Activated CD8-positive, alpha-beta memory T cell treated with anti-CD3 and anti-CD28 coated beads, Interleukin-2, amount 10 ng/mL, durations not matched to agents 7 days and 5 days (primary cell): ENCODE results near the gene SPDYE2B. TPM values are rescaled to one million over a fixed set of nuclear protein-coding genes. Genes with fewer than 3 reads are reported as not detected.
"Not testable (repeated sequence)": the region's sequence is repeated elsewhere in the genome, so short reads cannot be mapped to it uniquely, and the experiment has no call there.

Experiments
- ATAC-seq: fragments of 150-1000 bp; cut with Tn5 transposase; one replicate; pipeline ENCODE4 v1.10.0; 2021; ENCODE audit warnings: moderate library complexity
- CTCF ChIA-PET: fragments of 350-600 bp; sonication (Branson Sonifier 250); formaldehyde crosslinking; loops from one replicate; lab custom pipeline; 2021; ENCODE audit warnings: antibody characterized with exemption; lab: Charles Lee
- DNase-seq: peaks from one replicate; pipeline ENCODE4 v3.0.0-alpha.2; 2020
- H3K27ac Mint-ChIP-seq: one replicate; pipeline ENCODE4 v1.8.0; 2021; ENCODE audit warnings: mild to moderate bottlenecking, mixed read lengths
- H3K27me3 Mint-ChIP-seq: one replicate; pipeline ENCODE4 v1.8.0; 2021; ENCODE audit warnings: mixed read lengths
- H3K36me3 Mint-ChIP-seq: one replicate; pipeline ENCODE4 v1.8.0; 2021; ENCODE audit warnings: mild to moderate bottlenecking, mixed read lengths
- H3K4me1 Mint-ChIP-seq: one replicate; pipeline ENCODE4 v1.8.0; 2021; ENCODE audit warnings: mixed read lengths
- H3K4me3 Mint-ChIP-seq: one replicate; pipeline ENCODE4 v1.8.0; 2021; ENCODE audit warnings: mild to moderate bottlenecking, moderate library complexity, mixed read lengths
- H3K9me3 Mint-ChIP-seq: one replicate; pipeline ENCODE4 v1.8.0; 2022; ENCODE audit warnings: low read depth, mixed read lengths
- total RNA-seq, 2 experiments: library from RNA; stranded (reverse); gene quantifications; one replicate each; pipeline ENCODE4 v1.2.3, GENCODE V29; 2021

Gene SPDYE2B
- total RNA-seq, 2 experiments from 2014 or later: not detected

DNA sequence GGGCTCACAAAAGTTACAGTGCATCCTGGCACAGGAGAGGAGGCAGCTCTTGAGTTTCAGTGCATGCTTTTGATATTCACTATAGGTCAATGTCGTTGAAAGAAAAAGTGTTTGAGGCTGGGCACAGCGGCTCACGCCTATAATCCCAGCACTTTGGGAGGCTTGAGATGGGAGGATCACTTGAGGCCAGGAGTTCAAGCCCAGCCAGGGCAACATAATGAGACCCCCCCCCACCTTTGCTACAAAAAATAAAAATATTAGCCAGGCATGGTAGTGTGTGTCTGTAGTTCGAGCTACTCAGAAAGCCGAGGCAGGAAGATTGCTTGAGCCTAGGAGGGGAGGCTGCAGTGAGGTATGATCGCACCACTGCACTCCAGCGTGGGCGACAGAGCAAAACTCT, 32.0 kb upstream of the SPDYE2B start:
- H3K4me3 Mint-ChIP-seq, DNase-seq, ATAC-seq, H3K9me3 Mint-ChIP-seq, H3K27me3 Mint-ChIP-seq, CTCF ChIA-PET, H3K36me3 Mint-ChIP-seq, H3K4me1 Mint-ChIP-seq, H3K27ac Mint-ChIP-seq: not testable (repeated sequence)

DNA sequence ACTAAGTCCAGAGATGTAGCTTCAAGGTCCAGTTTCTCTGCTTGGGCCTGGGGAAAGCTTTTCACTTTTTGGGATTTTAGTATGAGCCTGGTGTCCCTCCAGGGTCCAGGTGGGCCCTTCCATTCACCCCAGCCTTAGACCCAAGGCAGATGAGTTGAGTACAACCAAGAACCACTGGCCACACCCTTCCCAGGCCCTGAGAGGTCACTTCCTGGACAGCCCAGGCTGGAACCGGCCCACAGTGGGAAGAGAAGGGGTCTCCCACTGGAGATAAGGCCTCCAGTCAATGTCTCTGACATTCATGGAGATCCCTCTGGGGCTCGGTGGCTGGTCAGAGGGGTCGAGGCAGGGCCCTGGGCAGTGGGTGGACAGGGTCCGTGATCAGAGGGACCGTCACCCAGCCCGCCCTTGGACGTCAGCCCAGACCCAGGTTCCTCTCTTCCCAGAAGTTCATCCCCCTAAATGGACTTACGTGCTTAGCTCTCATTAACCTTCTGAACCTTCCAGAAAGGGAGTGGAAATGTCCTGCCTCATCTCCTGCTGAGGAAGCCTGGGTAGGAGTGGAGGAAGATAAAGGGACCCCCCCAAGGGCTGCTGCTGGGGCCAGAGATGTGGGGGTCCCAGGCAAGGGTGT, 22.7 kb upstream of the SPDYE2B start:
- H3K9me3 Mint-ChIP-seq: not testable (repeated sequence)

DNA sequence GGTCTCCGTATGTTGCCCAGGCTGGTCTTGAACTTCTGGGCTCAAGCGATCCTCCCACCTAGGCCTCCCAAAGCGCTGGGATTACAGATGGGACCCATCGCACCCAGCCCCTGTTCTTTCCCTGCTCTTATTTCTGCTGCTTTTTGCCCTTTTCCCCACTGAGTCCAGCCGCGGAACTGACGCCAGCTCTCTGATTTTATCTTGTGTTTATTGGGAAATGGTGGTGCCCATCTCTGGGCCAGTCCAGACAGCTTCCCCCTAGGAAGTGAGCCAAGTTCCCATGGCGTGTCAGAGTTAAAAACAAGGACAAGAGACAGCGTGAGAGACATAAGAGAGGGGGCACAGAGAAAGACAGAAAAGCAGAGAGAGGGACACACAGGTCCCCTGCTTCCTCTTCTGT, 19.5 kb upstream of the SPDYE2B start:
- H3K36me3 Mint-ChIP-seq, DNase-seq, CTCF ChIA-PET, H3K9me3 Mint-ChIP-seq, H3K4me3 Mint-ChIP-seq, H3K4me1 Mint-ChIP-seq, H3K27me3 Mint-ChIP-seq, H3K27ac Mint-ChIP-seq, ATAC-seq: not testable (repeated sequence)

More for the DNA sequence above, 22.7 kb upstream of the SPDYE2B start:
- H3K4me3 Mint-ChIP-seq, H3K36me3 Mint-ChIP-seq, ATAC-seq, DNase-seq, CTCF ChIA-PET, H3K27me3 Mint-ChIP-seq, H3K4me1 Mint-ChIP-seq, H3K27ac Mint-ChIP-seq: not testable (repeated sequence)

DNA sequence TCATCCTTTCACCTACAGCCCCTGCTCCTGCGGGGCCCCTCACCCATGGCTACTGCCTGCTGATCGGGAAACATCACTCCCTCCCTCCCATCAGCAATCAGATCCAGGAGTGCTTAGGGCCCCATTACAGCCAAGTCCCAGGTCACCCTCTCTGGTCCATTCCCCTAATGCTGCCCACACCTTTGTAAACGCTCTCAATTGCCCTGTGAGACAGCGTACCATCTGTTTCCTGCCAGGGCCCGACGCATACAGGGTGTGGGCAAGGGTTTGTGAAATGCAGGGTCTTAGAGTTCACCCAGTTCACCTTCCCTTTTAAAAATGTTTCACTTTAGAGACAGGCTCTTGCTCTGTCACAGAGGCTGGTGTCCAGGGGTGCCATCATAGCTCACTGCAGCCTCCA, 15.8 kb upstream of the SPDYE2B start:
- ATAC-seq, H3K9me3 Mint-ChIP-seq, H3K4me3 Mint-ChIP-seq, CTCF ChIA-PET, H3K27me3 Mint-ChIP-seq, H3K4me1 Mint-ChIP-seq, H3K36me3 Mint-ChIP-seq, DNase-seq, H3K27ac Mint-ChIP-seq: not testable (repeated sequence)

DNA sequence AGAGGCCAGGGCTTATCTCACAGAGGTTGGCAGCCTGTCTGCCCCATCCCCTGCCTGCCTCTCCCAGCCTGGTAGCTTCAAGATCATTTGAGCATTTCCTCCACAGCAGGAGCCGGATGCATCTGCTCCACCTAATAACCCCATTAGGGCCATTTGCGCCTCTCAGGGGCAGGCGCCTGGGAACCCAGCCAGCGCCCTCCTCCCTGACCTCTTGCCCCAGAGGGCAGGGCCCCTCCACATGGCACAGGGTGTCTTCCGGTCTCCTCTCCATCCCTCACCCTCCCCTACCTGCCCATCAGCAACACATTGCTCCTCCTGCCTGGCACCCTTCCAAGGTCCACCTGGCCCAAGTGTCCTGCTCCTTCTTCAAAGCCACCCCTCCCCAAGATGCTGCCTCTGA, 14.8 kb upstream of the SPDYE2B start:
- H3K9me3 Mint-ChIP-seq, CTCF ChIA-PET, H3K27ac Mint-ChIP-seq, H3K36me3 Mint-ChIP-seq, H3K4me1 Mint-ChIP-seq, ATAC-seq, DNase-seq, H3K4me3 Mint-ChIP-seq, H3K27me3 Mint-ChIP-seq: not testable (repeated sequence)

DNA sequence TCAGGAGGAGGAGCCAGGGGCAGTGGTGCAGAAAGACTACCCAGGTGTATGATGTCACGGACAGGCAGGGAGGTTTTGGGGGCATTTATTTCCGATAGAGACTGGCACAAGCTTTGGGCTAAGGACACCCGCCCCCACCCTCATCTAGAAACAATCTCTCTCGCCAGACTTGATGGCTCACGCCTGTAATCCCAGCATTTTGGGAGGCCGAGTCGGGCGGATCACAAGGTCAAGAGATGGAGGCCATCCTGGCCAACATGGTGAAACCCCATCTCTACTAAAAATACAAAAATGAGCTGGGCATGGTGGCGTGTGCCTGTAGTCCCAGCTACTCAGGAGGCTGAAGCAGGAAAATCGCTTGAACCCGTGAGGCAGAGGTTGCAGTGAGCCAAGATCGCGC, 13.2 kb upstream of the SPDYE2B start:
- H3K4me3 Mint-ChIP-seq, H3K4me1 Mint-ChIP-seq, H3K27ac Mint-ChIP-seq, DNase-seq, H3K36me3 Mint-ChIP-seq, ATAC-seq, H3K9me3 Mint-ChIP-seq, H3K27me3 Mint-ChIP-seq, CTCF ChIA-PET: not testable (repeated sequence)

DNA sequence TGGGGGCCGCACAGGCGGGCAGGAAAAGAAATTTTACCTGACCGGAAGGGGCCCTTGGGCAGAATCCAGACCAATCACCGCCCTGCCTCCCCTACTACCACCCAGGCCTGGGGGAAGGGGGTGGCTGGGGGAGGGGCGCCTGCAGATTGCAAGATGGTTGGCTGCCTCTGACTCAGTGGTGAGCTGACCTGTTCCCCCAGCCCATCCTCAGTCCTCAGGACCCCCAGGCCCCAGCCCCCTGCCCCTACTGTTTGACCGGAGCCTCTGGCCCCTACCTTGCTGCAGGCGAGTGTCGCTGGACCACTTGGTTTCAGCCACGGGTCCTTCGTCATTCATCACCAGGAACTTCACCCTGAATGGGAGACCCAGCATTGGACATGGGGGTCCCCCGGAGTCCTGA, 11.3 kb upstream of the SPDYE2B start:
- H3K4me3 Mint-ChIP-seq, DNase-seq, CTCF ChIA-PET, H3K4me1 Mint-ChIP-seq, H3K9me3 Mint-ChIP-seq, H3K27ac Mint-ChIP-seq, H3K36me3 Mint-ChIP-seq, H3K27me3 Mint-ChIP-seq: not testable (repeated sequence)
- peak; percentile 12 for ATAC-seq

DNA sequence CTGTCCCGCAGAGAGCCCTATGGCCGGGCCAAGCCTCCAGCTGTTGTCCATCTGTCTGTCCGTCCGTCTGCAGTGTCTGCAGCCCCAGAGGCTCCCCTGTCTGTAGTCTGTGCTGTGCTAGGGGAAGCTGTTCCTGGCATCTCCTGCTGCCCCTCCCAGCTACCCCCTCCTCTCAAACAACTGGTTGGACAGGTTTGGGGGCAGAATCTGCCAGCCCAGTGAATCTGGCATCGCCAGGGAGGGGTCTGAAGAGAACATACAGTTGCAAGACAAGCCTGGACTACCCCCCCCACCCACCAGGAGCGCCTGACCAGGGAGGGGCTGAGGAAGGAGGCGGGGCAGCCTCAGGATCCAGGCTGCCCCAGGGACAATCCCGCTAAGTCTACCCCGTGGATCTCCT, 7.4 kb upstream of the SPDYE2B start, which contains the start of gene UPK3BL1:
TSS of gene UPK3BL1 (minus strand) at position 101 of the 400 bp plus-strand sequence. CDS start at position 51, 50 bp downstream.
- H3K36me3 Mint-ChIP-seq, H3K27ac Mint-ChIP-seq, H3K9me3 Mint-ChIP-seq, H3K4me1 Mint-ChIP-seq, H3K27me3 Mint-ChIP-seq, DNase-seq, ATAC-seq, H3K4me3 Mint-ChIP-seq, CTCF ChIA-PET: not testable (repeated sequence)

DNA sequence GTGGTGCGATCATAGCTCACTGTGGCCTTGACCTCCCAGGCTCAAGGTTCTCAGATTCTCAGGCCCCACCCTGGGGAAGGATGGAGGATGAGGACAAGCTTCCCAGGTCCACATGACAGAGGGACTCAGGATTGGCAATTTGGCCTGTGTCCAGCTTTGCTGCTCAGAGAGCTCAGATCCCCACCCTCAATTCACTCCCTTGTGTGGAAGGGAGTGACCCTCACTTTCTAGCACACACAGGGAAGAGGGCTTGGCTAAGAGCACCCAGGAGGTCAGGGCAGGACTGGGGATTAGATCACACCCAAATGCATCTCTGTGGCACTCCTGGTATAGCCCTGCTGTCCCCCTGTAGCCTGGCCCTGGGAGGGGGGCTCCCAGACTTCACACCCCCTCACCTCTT, 6.7 kb upstream of the SPDYE2B start:
- not testable (repeated sequence) for H3K27me3 Mint-ChIP-seq

DNA sequence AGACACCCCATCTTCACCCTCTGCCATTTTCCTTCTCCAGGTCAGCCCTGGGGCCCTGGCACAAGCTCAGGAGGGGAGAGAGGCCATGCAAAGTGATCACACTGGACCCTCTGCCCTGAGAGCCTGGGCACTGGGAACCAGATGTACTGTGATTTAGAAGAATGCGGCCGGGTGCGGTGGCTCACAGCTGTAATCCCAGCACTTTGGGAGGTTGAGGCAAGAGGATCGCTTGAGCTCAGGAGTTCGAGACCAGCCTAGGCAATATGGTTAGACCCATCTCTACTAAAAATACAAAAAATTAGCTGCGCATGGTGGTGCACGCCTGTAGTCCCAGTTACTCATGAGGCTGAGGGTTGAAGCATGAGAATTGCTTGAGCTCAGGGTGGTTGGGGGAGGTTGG, 2.3 kb upstream of the SPDYE2B start:
- H3K4me1 Mint-ChIP-seq, H3K36me3 Mint-ChIP-seq, H3K4me3 Mint-ChIP-seq, DNase-seq, H3K27me3 Mint-ChIP-seq, CTCF ChIA-PET, ATAC-seq, H3K9me3 Mint-ChIP-seq, H3K27ac Mint-ChIP-seq: not testable (repeated sequence)

More for the DNA sequence above, 6.7 kb upstream of the SPDYE2B start:
- H3K27ac Mint-ChIP-seq, ATAC-seq, DNase-seq, H3K9me3 Mint-ChIP-seq, H3K4me3 Mint-ChIP-seq, CTCF ChIA-PET, H3K4me1 Mint-ChIP-seq, H3K36me3 Mint-ChIP-seq: not testable (repeated sequence)

DNA sequence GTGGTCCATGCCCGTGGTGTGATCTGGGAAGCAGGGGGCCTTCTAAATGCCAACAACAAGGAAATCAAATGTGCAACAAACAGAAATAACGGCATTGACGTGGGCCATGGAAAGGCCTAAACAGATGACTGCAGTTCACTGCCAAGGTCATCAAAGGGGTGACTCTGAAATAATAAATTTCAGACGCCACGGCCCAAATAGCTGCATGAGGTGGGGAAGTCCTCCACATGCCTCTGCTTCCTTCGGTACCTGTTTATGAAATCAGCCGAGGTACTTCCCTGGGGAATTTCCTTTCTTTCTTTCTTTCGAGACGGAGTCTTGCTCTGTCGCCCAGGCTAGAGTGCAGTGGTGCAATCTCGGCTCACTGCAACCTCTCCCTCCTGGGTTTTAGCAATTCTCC, 14.6 kb downstream of the SPDYE2B start:
- H3K4me1 Mint-ChIP-seq, H3K4me3 Mint-ChIP-seq, ATAC-seq, H3K9me3 Mint-ChIP-seq, H3K36me3 Mint-ChIP-seq, DNase-seq, CTCF ChIA-PET, H3K27me3 Mint-ChIP-seq, H3K27ac Mint-ChIP-seq: not testable (repeated sequence)

DNA sequence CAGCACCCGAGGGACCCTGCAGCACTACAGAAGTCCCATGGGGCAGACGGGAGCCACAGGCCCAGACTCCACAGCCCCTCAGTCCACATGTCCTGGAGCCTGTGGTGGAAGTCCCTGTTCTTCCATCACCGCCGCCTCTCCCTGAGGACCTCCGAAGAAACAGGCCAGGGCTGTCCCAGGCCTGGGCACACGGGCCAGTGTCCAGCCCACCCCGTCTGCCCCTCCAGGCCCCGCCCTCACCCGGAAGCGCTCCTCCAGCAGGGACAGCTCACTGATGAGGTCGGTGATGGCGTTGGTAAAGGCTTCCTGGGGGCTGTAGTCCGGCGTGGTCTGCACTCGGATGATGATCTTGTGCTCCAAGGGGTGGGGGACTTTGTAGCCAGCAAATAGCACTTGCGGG, 16.7 kb downstream of the SPDYE2B start:
- H3K4me3 Mint-ChIP-seq, H3K9me3 Mint-ChIP-seq, CTCF ChIA-PET, H3K27ac Mint-ChIP-seq, ATAC-seq, H3K36me3 Mint-ChIP-seq, H3K27me3 Mint-ChIP-seq, H3K4me1 Mint-ChIP-seq, DNase-seq: not testable (repeated sequence)

DNA sequence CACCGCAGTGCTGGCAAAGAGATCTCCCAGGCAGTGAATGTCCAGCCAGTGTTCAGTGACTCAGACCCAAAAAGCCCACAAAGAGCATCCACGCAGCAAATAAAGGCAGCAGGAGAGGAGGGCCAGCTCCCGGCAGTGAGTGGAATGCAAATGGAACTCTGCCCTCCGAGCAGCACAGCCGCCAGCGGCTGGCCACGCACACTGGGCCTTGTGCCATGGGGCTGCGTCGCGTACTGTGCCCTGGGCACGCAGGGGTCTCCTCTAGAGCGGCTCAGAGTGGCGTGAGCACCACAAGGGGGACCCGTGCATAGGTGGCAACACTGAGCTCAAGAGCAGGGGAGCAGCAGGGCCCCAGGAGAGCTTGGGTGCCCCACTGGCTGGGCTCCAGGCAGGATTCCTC, 17.4 kb downstream of the SPDYE2B start:
- H3K27me3 Mint-ChIP-seq, H3K4me1 Mint-ChIP-seq, ATAC-seq, H3K27ac Mint-ChIP-seq, H3K4me3 Mint-ChIP-seq, H3K9me3 Mint-ChIP-seq, CTCF ChIA-PET, H3K36me3 Mint-ChIP-seq, DNase-seq: not testable (repeated sequence)

DNA sequence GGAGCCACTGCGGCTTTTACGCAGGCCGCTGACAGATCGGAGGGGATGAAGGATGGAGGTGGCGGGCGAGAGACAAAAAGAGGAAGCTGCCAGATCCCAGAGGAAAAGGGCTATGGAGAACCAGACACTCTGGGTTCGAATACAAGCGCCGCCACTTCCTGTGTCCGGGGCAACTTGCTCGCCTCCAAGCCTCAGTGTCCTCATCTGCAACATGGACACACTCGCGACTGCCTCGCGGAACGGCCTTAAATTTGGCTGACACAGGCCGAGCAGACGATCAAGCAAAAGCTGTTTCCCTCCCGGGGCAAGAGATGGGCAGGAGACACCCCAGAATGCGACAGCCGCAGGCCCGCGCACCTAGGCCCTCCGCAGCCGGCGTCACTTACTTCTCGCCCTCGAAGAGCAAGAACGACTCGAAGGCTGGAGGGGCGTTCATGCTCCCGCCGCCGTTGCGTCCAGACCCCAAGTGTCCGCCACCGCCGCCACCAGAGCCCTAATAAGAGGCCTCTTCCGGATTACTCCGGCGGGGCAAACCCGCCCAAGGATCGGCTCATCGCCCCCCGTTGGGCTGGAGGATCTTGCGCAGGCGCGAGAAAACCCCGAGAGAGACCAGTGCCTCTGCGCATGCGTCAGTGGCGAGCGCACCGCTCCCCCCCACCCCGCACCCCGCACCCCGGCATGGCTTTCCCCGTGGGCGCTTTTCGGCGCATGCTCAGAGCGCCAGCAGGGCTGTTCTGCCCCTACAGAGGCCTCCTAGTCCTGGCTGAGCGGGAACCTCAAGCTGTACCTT, 21.2 kb downstream of the SPDYE2B start, which contains the start of gene POLR2J2:
TSS of gene POLR2J2 (minus strand) at position 498 of the 790 bp plus-strand sequence. CDS start at position 436, 62 bp downstream.
- H3K9me3 Mint-ChIP-seq, CTCF ChIA-PET, H3K36me3 Mint-ChIP-seq, DNase-seq, H3K27ac Mint-ChIP-seq, H3K27me3 Mint-ChIP-seq, H3K4me3 Mint-ChIP-seq, H3K4me1 Mint-ChIP-seq: not testable (repeated sequence)
- ATAC-seq: peak; percentile 73
